NCI-H524 treated with DMSO at 0.1 percent for 48 hours (cell line): ENCODE data around the gene SLC25A47.
"Not testable (repeated sequence)": the region's sequence is repeated elsewhere in the genome, so short reads cannot be mapped to it uniquely, and the experiment has no call there.

Source experiments
- DNase-seq: peaks from one replicate; lab custom pipeline; 2025; lab: John Stamatoyannopoulos, UW

SLC25A47 gene

GRCh38 chr14:100325231-100325632, 2.1 kb downstream of the SLC25A47 start:
- no peak for DNase-seq

DNA sequence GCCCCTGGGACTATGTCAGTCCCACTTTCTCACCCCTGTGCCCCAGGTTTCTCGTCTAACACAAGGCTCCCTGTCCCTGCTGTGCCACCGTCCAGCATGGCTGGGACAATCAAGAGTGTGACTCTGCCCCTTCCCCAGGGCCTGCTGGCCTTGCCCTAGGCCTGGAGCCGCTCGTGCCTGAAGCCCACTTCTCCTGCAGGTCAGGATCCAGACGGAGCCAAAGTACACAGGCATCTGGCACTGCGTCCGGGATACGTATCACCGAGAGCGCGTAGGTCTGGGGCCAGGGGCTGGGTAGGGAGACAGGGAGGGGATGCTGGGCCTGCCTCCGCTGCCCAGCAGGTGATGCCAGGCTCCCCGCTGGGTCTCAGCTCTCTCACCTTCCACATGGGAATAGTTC, 2.8 kb downstream of the SLC25A47 start:
- DNase-seq = no peak

- no peak for DNase-seq
Measured at GRCh38 chr14:100327128-100327527, 4.0 kb downstream of the SLC25A47 start.

DNA sequence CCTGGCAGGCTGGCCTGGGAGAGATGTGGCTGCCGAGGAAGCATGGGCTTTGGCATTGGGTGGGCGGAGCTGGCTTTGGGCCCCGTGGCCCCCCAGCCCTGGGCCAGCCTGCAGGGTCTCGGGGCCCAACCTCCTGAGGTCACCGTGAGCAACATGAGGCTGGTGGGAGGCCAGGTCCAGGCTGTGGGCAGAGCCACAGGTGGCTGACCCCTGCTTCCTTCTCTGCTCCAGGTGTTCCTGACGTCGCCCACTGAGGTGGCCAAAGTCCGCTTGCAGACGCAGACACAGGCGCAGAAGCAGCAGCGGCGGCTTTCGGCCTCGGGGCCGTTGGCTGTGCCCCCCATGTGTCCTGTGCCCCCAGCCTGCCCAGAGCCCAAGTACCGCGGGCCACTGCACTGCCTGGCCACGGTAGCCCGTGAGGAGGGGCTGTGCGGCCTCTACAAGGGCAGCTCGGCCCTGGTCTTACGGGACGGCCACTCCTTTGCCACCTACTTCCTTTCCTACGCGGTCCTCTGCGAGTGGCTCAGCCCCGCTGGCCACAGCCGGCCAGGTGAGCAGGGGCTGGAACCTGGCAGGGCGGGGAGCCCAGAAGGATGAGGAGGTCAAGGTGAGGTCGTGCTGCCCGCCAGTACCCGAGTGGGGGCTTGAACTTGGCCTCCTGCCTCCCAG, 5.5 kb downstream of the SLC25A47 start:
- DNase-seq = no peak

DNA sequence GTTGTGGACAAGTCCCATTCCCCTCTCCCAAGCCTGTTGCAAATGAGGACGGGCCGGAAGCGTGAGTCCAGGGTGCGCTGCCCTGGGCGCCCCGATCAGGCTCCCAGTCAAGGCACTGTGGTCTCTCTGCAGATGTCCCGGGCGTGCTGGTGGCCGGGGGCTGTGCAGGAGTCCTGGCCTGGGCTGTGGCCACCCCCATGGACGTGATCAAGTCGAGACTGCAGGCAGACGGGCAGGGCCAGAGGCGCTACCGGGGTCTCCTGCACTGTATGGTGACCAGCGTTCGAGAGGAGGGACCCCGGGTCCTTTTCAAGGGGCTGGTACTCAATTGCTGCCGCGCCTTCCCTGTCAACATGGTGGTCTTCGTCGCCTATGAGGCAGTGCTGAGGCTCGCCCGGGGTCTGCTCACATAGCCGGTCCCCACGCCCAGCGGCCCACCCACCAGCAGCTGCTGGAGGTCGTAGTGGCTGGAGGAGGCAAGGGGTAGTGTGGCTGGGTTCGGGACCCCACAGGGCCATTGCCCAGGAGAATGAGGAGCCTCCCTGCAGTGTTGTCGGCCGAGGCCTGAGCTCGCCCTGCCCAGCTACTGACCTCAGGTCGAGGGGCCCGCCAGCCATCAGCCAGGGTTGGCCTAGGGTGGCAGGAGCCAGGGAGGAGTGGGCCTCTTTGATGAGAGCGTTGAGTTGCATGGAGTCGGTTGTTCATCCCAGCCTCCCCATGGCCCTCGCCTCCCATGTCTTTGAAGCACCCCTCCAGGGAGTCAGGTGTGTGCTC, 6.3 kb downstream of the SLC25A47 start:
- DNase-seq = no peak

- DNase-seq = no peak
Measured at GRCh38 chr14:100330007-100330344, 6.8 kb downstream of the SLC25A47 start.

DNA sequence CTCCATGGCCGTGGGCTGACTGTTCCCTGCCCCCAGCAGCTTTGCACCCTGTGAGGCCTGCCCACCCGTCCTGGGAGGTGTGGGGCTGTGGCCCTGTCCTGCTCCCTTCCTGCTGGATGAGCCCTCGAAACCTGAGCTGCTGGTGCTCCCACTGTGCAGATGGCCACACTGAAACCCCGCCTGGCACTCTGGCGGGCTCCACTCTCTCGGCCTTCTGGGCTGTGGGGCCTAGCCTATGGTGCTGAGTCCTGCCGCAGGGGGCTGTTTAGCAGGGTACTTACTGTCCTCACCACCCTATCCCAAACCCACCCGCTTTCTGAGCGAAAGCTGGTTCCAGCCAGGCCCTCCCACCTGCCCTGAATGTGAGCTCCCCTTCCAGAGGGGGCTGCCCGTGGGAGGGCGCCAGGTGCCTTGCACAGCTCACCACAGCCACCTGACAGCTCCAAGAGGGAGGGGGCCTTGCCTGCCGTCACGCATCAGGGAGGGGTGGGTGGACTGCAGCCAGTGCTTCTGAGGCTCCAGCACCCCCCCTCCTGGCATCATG, 7.3 kb downstream of the SLC25A47 start:
- DNase-seq = peak; percentile 58

- no peak for DNase-seq
Measured at GRCh38 chr14:100332071-100332639, 9.0 kb downstream of the SLC25A47 start.

GRCh38 chr14:100332797-100333196, 9.7 kb downstream of the SLC25A47 start:
- no peak for DNase-seq

DNA sequence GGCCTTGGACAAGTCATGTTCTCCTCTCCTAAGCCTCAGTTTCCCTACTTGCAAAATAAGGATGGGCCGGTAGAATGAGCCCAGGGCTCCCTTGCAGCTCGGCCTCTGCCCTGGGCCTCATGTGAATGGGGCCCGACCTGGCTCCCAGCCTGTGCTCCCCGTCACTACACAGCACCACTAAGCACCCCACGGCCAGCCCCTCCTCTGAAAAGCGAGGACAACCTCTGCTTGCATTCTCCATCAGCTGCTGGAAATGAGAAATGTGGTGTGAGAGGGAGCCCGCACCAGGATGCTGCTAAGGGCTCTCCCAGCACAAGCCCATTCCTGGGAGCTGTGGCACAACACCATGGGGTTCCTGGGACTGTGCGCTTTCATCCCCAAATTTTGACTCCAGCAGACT, 10.2 kb downstream of the SLC25A47 start:
- no peak for DNase-seq

DNA sequence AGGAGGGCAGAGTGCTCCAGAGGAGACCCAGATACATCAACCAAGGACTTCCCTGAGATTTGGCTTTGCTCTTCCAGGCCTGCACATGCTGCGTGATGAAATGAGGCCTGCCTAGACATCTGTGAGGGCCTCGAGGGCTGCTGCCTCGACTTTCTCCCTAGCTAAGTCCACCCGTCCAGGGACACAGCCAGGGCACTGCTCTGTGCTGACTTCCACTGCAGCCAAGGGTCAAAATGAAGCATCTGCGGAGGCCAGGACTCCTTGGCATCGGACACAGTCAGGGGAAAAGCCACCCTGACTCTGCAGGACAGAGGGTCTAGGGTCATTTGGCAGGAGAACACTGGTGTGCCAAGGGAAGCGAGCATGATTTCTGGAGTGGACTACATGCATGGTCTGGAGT, 10.7 kb downstream of the SLC25A47 start:
- DNase-seq = no peak

DNA sequence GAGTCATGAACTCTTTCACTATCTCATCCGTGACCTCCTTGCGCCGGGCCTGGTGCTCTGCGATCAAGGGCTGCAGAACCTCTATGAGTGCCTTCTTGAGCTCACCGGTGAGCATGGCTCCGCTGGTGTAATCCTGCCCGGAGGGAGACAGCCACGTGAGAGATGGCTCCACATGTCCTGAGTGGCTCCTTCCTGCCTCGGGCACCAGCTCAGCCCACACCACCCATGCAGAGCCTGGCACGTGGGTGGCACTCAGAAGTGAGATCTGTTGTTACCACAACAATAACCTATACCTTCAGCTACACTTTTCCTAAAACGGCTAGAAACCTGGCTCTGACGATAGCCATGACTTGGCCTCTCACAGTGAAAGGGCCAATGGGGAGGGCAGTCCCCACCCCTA, 11.8 kb downstream of the SLC25A47 start:
- DNase-seq = no peak

- DNase-seq = no peak
Measured at GRCh38 chr14:100336618-100337530, 13.7 kb downstream of the SLC25A47 start.

DNA sequence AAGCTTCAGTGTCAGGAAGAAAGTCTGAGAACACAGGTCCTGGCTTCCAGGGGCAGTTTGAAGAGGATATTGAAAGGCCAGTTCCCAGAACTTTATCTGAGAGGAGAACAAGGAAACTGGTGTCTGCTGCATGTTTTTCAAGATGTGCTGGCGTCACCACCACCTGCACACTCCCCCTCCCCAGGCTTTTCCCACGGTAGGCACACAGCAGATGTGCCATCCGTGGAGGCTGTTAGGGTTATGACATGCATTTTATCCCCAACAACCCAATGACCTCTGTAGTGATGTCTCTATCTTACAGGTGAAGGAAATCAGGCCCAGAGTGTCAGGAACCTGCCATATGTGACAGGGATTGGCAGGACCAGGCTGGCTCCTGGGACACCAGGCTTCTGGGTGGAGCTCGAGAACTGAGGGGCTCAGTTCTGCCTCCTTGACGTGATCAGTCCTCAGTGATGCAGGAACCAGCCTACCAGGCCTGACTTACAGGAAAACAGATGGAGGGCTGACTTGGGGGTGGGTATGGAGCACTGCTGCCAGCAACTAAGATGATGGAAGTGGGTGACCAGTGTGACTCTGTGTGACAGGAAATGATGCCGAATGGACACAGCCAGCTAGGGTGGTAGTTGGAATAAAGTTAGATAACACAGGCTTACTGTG, 16.8 kb downstream of the SLC25A47 start:
- DNase-seq = no peak

- no peak for DNase-seq
Measured at GRCh38 chr14:100340423-100340813, 17.3 kb downstream of the SLC25A47 start.

- no peak for DNase-seq
Measured at GRCh38 chr14:100341301-100342031, 18.3 kb downstream of the SLC25A47 start.

DNA sequence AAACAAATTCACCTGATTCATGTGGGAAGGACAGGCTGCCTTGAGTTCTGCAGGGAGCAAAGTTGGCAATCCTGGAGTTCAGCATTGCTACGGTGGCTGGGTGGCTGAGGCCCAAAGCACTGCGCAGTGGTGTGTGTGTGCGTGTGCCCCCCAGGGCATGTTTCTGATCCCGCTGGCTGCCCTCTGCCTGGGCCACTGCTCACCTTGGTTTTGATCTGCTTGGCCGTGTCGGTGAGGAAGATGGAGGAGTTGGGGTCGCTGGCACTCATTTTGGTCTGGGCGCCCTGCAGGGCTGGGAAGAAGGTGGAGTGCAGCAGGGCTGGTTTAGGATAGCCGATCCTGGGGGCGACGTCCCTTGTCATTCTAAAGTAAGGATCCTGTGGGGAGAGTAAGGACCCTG, 19.1 kb downstream of the SLC25A47 start:
- DNase-seq = no peak

DNA sequence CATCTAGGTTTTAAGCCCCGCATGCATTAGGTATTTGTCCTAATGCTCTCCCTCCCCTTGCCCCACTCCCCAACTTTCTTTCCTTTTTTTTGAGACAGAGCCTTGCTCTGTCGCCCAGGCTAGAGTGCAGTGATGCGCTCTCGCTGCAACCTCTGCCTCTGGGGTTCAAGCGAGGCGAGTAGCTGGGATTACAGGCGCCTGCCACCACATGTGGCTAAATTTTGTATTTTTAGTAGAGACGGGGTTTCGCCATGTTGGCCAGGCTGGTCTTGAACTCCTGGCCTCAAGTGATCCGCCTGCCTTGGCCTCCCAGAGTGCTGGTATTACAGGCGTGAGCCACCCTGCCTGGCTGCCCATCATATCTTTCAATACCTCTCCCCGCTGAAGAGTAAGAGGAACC, 19.7 kb downstream of the SLC25A47 start:
- DNase-seq = not testable (repeated sequence)

DNA sequence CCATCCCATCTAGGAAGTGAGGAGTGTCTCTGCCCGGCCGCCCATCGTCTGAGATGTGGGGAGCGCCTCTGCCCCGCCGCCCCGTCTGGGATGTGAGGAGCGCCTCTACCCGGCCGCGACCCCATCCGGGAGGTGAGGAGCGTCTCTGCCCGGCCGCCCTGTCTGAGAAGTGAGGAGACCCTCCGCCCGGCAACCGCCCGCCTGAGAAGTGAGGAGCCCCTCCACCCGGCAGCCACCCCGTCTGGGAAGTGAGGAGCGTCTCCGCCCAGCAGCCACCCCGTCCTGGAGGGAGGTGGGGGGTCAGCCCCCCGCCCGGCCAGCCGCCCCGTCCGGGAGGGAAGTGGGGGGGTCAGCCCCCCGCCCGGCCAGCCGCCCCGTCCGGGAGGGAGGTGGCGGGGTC, 21.5 kb downstream of the SLC25A47 start:
- not testable (repeated sequence) for DNase-seq

GRCh38 chr14:100345711-100346110, 22.6 kb downstream of the SLC25A47 start:
- DNase-seq = no peak
